Right ventricle myocardium superior (tissue), 1 donor: Measurements from ENCODE around the gene COX19. TPM values are rescaled to one million over a fixed set of nuclear protein-coding genes. Genes with fewer than 3 reads are reported as not detected.
A peak's percentile ranks its signal among the peaks of the same experiment; 100 is the strongest.

ENCODE experiments used
- ATAC-seq: fragments of 200-7000 bp; cut with Tn5 transposase; one replicate; pipeline ENCODE4 v1.9.1; 2020; ENCODE audit warnings: mild to moderate bottlenecking; ENCODE audit not compliant: poor library complexity
- DNase-seq: peaks from one replicate; pipeline ENCODE4 v3.0.0-alpha.2; 2020
- intact Hi-C: fragments of 100-400 bp; cut with DNase I; formaldehyde crosslinking; loops from one replicate; pipeline ENCODE4 v1.11.2; 2022
- total RNA-seq: library from RNA; stranded (reverse); fragmentation: NEBNext Ultra II Directional; extraction: Animal tissue kit (Norgen Biotek cat#: 25700); gene quantifications from one replicate; pipeline ENCODE4 v1.2.1, GENCODE V29; 2021
- donor health status: DM: no; HTN: yes; CAD: no; lungs with severe emphysema.

The COX19 gene
- total RNA-seq, 1 donor from 2014 or later = 8.0 TPM

- ATAC-seq (no peak), DNase-seq (no peak)
- intact Hi-C loops = no loop called here
Observed at GRCh38 chr7:995571-995970, 20.2 kb upstream of the COX19 start.

- intact Hi-C loops = no loop called here
- DNase-seq (no peak), ATAC-seq (no peak)
Observed at GRCh38 chr7:994592-995308, 19.4 kb upstream of the COX19 start.

GRCh38 chr7:992709-993607 lies 17.6 kb upstream of the COX19 start:
- peak; percentile 98 for ATAC-seq
- intact Hi-C loops = loop anchor here (1.0 kb wide), 1 partner anchor 72 kb away; no protein-coding TSS in a partner anchor
- peak; percentile 98 for DNase-seq

GRCh38 chr7:991729-992656 lies 16.6 kb upstream of the COX19 start:
- no peak for DNase-seq
- intact Hi-C loops = no loop called here
- ATAC-seq = no peak

GRCh38 chr7:990933-991728 lies 15.8 kb upstream of the COX19 start:
- DNase-seq = no peak
- ATAC-seq = no peak
- intact Hi-C loops = no loop called here

- intact Hi-C loops = no loop called here
- DNase-seq = no peak
- no peak for ATAC-seq
Observed at GRCh38 chr7:990352-990932, 15.1 kb upstream of the COX19 start.

- DNase-seq = no peak
- intact Hi-C loops = no loop called here
- no peak for ATAC-seq
Observed at GRCh38 chr7:988963-989529, 13.7 kb upstream of the COX19 start.

- DNase-seq (no peak), ATAC-seq (no peak)
- intact Hi-C loops = no loop called here
Observed at GRCh38 chr7:988426-988911, 13.1 kb upstream of the COX19 start.

GRCh38 chr7:987909-988308 lies 12.6 kb upstream of the COX19 start:
- intact Hi-C loops = no loop called here
- no peak for ATAC-seq
- DNase-seq = no peak

- DNase-seq = no peak
- no peak for ATAC-seq
- intact Hi-C loops = no loop called here
Observed at GRCh38 chr7:986766-987751, 11.7 kb upstream of the COX19 start.

- DNase-seq (no peak), ATAC-seq (no peak)
- intact Hi-C loops = no loop called here
Observed at GRCh38 chr7:985915-986741, 10.8 kb upstream of the COX19 start.

- intact Hi-C loops = no loop called here
- no peak for ATAC-seq
- no peak for DNase-seq
Observed at GRCh38 chr7:985127-985416, 9.7 kb upstream of the COX19 start.

- intact Hi-C loops = no loop called here
- no peak for ATAC-seq
- DNase-seq = no peak
Observed at GRCh38 chr7:984361-985126, 9.2 kb upstream of the COX19 start.

- intact Hi-C loops = no loop called here
- no peak for ATAC-seq
- DNase-seq = no peak
Observed at GRCh38 chr7:983616-984071, 8.3 kb upstream of the COX19 start.
